Activated CD8-positive, alpha-beta memory T cell treated with anti-CD3 and anti-CD28 coated beads, Interleukin-2, amount 50 U/mL, for 4 hours (primary cell): ENCODE measurements around the gene DENND2D.

Experiments used
- DNase-seq: peaks from one replicate; pipeline ENCODE4 v3.0.0-alpha.2; 2020

DENND2D gene

DNA sequence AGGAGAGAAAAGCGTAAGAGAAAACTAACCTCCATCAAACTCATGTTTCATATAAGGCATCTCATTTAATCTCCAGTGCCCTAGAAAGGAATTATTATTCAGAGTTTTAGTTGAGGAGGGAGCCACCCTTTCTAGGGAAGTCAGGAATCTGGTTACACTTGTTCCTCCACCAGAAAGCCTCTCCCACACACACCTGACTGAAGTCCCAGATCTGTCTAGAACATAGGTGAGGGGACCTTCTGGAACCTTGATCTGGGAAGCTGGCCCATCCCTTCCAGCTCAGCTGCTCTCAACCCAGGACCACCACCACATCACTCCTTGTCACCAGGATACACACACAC lies 1.9 kb upstream of the DENND2D start:
- DNase-seq = no peak

- no peak for DNase-seq
Observed at GRCh38 chr1:111201275-111202090, 1.0 kb upstream of the DENND2D start.

- no peak for DNase-seq
Observed at GRCh38 chr1:111200802-111201161, 336 bp upstream of the DENND2D start.

- DNase-seq = no peak
Observed at GRCh38 chr1:111199329-111199728, 1.1 kb downstream of the DENND2D start.

DNA sequence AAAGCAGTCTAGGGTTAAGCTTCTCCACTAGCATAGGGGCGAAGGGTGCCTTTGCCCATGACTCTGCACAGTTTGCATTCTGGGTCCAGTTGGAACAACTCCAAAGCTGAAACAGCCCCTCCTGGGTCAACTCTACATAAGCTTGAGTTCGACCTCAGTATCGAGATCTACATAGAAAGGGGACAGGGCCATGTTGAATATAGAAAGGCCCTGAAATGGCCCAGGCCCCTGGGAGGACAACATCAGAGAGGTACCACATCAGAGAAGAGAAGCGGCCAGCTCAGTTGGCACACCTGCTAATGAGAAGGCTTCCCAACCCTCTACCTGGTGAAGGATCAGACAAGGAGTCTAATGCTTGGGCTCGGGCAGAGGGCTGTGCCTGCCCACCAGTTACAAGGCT lies 1.6 kb downstream of the DENND2D start:
- no peak for DNase-seq

DNA sequence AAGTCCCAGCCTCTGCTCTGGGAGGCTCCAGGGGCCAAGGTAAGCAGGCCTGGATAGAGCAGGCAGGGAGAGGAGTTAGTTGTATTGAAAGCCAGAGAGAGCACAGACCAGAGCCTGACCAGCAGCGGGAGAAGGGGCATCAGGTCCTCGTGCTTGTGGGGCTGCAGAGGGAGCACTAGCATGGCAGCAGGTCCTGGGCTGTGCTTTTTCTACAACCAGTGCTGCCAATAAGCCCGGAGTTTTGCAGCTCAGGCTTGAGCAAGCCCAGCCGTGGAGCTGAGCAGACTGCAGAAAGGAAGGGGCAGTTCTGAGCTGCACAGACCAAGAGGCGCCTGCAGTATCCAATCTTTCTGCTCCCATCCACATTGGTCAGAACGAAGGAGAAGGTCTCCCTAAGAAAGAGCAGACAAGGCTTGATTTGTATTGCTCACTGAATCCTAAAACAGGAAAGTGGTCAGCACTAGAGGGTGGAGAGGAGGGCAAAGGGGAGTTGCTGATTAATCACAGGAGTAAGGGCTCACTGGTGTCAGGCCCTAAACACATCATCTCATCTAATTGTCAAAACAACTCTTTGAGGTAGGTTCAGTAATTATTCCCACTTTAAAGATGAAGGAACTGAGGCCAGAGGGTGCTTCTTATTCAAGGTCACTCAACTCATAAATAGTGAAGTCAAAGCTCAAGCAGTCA lies 2.7 kb downstream of the DENND2D start:
- peak; percentile 57 for DNase-seq

- DNase-seq = no peak
Observed at GRCh38 chr1:111196213-111196612, 4.2 kb downstream of the DENND2D start.

DNA sequence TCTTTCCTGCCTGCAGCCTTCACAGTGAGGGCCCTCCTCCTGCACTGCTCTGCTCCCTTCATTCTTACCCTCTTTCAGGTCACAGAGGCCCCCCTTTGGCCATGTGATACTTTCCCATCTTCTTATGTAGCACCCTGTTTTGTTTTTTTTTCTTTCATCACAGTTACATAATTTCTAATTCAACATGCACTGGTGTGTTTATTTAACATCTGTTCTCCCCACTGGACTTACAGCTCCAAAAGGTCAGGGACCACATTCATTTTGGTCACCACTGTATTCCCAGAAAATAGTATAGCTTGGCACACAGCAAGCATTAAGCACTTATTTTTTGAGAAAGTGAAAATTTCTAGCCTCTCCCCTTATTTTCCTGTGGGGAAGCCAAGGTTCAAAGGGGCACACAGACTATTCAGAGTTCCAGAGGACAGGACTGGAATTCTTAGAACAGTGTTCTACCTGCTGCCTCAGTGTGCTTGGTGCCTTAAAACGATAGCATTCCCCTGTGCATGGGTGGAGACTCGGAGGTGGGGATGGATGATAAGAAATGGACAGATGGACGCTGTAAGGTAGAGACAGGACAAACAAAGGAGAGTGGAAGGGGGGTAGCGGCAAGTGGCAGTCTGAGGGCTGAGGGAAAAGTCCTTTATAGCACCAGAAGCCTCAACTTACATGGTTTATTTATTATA lies 5.3 kb downstream of the DENND2D start:
- no peak for DNase-seq

DNA sequence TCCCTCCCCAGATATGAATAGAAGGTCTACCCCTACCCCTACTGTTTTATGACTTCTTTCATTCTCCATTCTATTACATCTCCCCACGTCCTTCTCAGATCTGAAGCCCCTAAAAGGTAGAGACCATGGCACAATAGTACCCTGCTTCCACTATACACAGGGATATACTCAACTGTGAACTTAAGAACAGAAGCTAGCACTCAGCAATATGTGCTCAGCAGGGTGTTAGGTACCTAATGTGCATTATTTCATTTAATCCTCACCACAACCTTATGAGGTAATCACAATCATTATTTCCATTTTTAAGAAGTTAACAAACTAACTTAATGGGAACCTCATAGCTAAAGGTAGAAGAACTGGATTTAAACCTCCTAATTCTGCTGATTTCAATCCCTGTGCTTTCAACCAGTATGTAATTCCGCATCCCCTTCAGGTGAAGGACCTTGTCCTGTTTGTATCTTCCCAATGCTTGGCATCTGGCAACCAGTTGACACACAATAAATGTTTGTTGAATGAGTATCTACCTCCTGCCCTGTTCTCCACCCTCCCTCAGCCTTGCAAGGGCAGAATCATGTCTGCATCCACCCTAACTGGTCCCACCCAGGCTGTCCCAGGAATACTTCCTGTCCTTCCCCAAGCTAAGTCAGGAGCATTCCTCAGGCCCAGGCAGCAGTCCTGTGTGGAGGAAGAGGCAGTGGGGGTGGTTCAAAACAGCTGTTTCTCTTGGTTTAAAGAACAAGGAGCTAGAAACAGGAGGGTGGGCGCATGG lies 6.5 kb downstream of the DENND2D start:
- DNase-seq = no peak

- no peak for DNase-seq
Observed at GRCh38 chr1:111192658-111193519, 7.6 kb downstream of the DENND2D start.

DNA sequence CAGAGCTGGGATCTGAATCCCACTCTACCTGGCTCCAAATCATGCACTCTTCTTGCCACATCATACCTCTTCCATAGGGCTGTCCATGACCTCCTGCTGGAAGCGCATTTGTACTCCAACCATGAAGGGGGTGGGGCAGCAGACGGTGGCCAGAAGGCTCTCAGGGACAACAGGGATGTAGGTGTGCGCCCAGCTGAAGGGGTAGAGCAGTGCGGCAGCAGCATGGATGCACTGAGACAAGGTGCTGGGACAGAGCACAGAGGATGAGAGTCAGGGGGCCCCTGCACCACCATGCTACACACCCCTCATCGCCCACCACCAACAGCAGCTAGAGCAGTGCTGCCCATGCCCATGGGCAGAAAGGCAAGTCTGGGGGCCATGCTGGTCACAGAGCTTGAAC lies 8.4 kb downstream of the DENND2D start:
- no peak for DNase-seq

- no peak for DNase-seq
Observed at GRCh38 chr1:111191496-111191895, 8.9 kb downstream of the DENND2D start.

DNA sequence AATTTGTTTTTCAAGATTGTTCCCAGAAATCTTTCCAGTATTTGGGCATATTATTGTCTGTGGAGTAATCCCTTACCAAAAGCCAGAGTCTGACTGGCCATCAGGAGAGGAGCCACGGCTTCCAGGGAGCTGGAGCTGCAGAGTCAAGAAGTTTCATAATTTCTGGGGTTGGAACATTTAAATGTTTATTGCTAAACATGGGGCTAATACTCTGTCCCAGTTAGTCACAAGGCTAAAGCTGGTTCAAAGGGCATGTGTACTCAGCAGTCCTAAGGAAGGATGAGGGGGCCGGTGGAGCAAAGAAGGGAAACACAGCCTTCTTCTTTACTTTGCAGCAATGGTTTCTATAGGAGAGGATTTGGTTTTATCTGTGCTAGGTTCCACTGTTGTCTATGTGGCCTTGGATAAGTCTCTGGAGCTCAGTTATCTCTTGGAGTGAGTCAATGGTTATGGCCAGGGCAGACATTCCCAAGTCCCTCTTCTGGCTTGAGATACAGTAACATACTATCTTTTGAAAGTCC lies 9.5 kb downstream of the DENND2D start:
- no peak for DNase-seq

GRCh38 chr1:111184663-111185062 lies 15.8 kb downstream of the DENND2D start:
- DNase-seq = no peak

DNA sequence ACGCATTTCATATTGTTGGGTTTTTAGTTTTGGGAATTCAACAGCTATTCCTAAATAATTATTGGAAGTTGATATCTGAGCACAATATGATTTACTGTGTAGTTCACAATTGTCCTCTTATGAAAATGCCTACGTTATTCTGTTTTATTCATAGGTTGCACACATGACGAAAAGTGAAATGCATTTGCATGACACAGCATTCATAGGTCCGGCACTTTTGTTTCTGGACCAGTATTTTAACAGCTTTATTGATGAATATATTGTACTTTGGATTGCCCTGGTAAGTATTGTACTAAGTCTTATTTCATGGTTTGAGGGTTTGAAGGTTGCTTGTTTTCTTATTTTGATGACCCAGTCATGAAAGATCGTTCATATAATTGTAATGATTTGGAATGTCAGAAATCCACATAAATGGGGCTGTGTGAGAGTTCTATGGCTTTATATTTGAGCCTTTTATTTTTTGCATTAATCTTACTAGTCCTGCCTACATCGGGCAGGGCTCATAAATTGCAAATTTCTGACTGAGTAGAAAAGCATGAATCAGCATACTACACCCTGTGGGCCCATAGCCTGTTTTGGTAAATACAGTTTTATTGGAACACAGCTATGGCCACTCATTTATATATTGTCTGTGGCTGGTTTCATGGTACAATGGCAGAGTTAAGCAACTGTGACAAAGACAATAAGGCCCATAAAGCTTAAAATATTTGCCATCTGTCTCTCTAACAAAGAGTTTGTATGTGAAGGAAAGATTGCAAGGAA lies 17.0 kb downstream of the DENND2D start:
- no peak for DNase-seq

GRCh38 chr1:111182052-111182451 lies 18.4 kb downstream of the DENND2D start:
- DNase-seq = no peak

DNA sequence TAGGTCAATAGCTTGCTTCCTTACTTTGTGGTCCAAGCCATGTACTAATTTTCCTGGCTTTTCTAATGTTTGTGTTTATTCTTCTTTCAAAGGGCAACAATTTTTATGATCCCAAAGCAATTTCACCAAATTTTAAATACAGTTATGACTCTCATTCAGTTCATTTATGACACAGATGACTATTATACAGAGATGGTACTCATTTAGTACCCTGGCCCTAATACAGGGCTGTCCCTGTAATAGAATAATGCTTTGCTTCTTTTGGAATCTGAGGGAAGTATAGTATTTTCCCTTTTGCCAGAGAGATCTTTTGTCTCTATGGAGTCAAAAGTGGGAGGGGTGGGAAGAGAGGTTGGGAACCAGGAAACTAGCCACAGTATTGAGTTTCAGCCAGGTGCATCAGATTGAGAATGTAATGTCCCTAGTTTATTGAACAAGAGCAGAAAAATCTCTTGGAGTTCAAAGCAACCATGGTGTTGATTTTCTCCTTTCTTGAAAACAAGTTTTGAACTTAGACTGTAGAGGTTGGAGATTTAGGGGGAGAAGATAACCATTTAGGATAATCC lies 20.4 kb downstream of the DENND2D start:
- no peak for DNase-seq

DNA sequence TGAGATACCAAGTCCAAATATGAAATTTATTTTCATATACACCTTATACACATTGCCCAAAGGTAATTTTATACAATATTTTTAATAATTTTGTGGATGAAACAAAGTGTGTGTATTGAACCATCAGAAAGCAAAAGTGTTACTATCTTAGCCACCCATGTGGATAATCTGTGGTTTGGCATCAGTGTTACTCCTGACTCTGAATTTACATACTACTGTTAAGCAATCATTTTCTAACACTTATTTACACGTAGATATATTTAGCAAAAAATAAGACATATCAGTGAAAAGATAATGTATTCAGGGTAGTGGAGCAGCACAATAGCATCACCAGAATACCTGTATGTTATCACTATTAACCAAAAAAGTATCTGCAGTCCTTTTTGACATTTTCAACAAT lies 23.8 kb downstream of the DENND2D start:
- DNase-seq = no peak

- no peak for DNase-seq
Observed at GRCh38 chr1:111175349-111175748, 25.1 kb downstream of the DENND2D start.

DNA sequence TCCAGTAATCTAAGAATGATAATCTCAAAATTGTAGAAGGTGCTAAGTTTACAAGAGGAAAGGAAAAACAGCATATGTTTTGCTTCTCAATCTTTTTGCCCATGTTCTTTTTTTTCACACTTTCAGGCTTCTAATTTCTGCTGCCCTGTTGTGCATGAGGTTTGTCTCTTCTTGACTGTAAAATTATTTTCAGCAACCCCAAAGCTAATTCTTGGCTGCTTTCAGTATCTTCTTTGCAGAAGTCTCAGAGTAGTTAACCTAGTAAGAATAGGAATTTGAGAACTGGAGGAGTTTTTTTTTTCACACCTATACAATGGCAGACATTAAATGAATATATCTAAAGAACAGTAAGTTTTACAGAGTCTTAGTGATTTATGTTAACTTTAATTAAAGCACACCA lies 26.4 kb downstream of the DENND2D start:
- no peak for DNase-seq

GRCh38 chr1:111172463-111172862 lies 28.0 kb downstream of the DENND2D start:
- no peak for DNase-seq
